ENCODE results near the gene STAT3.

Gene STAT3

GRCh38 chr17:42386777-42387657 lies 1.2 kb downstream of the STAT3 start:
- peak overlapping the region; percentile 88 for H3K4me3 ChIP-seq (ENCODE audit: low read depth, low read length)
- DNase-seq (ENCODE audit: low read depth), result peak; percentile 84
- TF ChIP-seq MAX (IDR thresholded peaks at IDR 0.05; ENCODE audit: low read depth, low read length), result peak; percentile 87
- no peak for TF ChIP-seq POLR2A (IDR thresholded peaks at IDR 0.05; ENCODE audit: extremely low read depth, insufficient read length)
- TF ChIP-seq MYC (IDR thresholded peaks at IDR 0.05; ENCODE audit: low read depth, low read length), result 0 out of 2 replicates have a peak, but pooled peaks have one; percentile 9
- TF ChIP-seq CTCF (IDR thresholded peaks at IDR 0.05; ENCODE audit: low read depth, low read length), result no peak

- DNase-seq (ENCODE audit: low read depth), result no peak
- no peak overlapping the region for H3K4me3 ChIP-seq (ENCODE audit: low read depth, low read length)
- TF ChIP-seq POLR2A (IDR thresholded peaks at IDR 0.05; ENCODE audit: extremely low read depth, insufficient read length) (no peak), MYC (IDR thresholded peaks at IDR 0.05; ENCODE audit: low read depth, low read length) (no peak), MAX (IDR thresholded peaks at IDR 0.05; ENCODE audit: low read depth, low read length) (no peak), CTCF (IDR thresholded peaks at IDR 0.05; ENCODE audit: low read depth, low read length) (no peak)
Observed at GRCh38 chr17:42381898-42382297, 6.3 kb downstream of the STAT3 start.

- no peak overlapping the region for H3K4me3 ChIP-seq (ENCODE audit: low read depth, low read length)
- DNase-seq (ENCODE audit: low read depth), result no peak
- TF ChIP-seq MYC (IDR thresholded peaks at IDR 0.05; ENCODE audit: low read depth, low read length) (no peak), CTCF (IDR thresholded peaks at IDR 0.05; ENCODE audit: low read depth, low read length) (no peak)
Observed at GRCh38 chr17:42380935-42381334, 7.3 kb downstream of the STAT3 start.

- peak overlapping the region; percentile 28 for H3K4me3 ChIP-seq (ENCODE audit: low read depth, low read length)
- TF ChIP-seq MAX (IDR thresholded peaks at IDR 0.05; ENCODE audit: low read depth, low read length), result no peak
- TF ChIP-seq MYC (IDR thresholded peaks at IDR 0.05; ENCODE audit: low read depth, low read length), result no peak
- TF ChIP-seq POLR2A (IDR thresholded peaks at IDR 0.05; ENCODE audit: extremely low read depth, insufficient read length), result no peak
- TF ChIP-seq CTCF (IDR thresholded peaks at IDR 0.05; ENCODE audit: low read depth, low read length), result no peak
- no peak for DNase-seq (ENCODE audit: low read depth)
Observed at GRCh38 chr17:42378959-42379594, 9.2 kb downstream of the STAT3 start.

GRCh38 chr17:42378359-42378958 lies 9.8 kb downstream of the STAT3 start:
- no peak for DNase-seq (ENCODE audit: low read depth)
- H3K4me3 ChIP-seq (ENCODE audit: low read depth, low read length), result no peak overlapping the region
- TF ChIP-seq CTCF (IDR thresholded peaks at IDR 0.05; ENCODE audit: low read depth, low read length), result no peak
- TF ChIP-seq MAX (IDR thresholded peaks at IDR 0.05; ENCODE audit: low read depth, low read length), result no peak
- TF ChIP-seq POLR2A (IDR thresholded peaks at IDR 0.05; ENCODE audit: extremely low read depth, insufficient read length), result no peak
- TF ChIP-seq MYC (IDR thresholded peaks at IDR 0.05; ENCODE audit: low read depth, low read length), result no peak
